KOPT-K1 (cell line): ENCODE measurements around the gene HCRT.
"Not testable (repeated sequence)": the region's sequence is repeated elsewhere in the genome, so short reads cannot be mapped to it uniquely, and the experiment has no call there.

ENCODE experiments used
- H3K27ac ChIP-seq: fragments of 200-600 bp; sonication (generic); 2 replicates; pipeline ENCODE4 v1.5.1; 2016; ENCODE audit warnings: antibody characterized with exemption, mild to moderate bottlenecking, low read depth, low read length; ENCODE audit not compliant: poor library complexity, severe bottlenecking
- H3K36me3 ChIP-seq: fragments of 200-600 bp; sonication (generic); 2 replicates; pipeline ENCODE4 v1.5.1; 2017; ENCODE audit warnings: antibody characterized with exemption, mild to moderate bottlenecking, low read length, moderate library complexity; ENCODE audit not compliant: insufficient read depth
- H3K9me3 ChIP-seq: fragments of 200-600 bp; sonication (generic); 2 replicates; pipeline ENCODE4 v1.5.1; 2017; ENCODE audit warnings: antibody characterized with exemption, low read length, mild to moderate bottlenecking; ENCODE audit not compliant: insufficient read depth, poor library complexity, severe bottlenecking

The HCRT gene

GRCh38 chr17:42174126-42174783, 11.0 kb downstream of the HCRT start:
- Histone ChIP-seq H3K9me3 (no peaks in the 10 kb centered on the region), H3K27ac (no peak overlapping the region), H3K36me3 (no peaks in the 10 kb centered on the region)

- H3K27ac ChIP-seq = no peak overlapping the region
- no peaks in the 10 kb centered on the region for H3K36me3 ChIP-seq
- H3K9me3 ChIP-seq = no peaks in the 10 kb centered on the region
Measured at GRCh38 chr17:42171831-42172230, 13.4 kb downstream of the HCRT start.

- Histone ChIP-seq H3K9me3 (no peaks in the 10 kb centered on the region), H3K27ac (no peak overlapping the region), H3K36me3 (no peaks in the 10 kb centered on the region)
Measured at GRCh38 chr17:42169351-42169750, 15.9 kb downstream of the HCRT start.

- Histone ChIP-seq H3K27ac (no peak overlapping the region), H3K9me3 (no peaks in the 10 kb centered on the region), H3K36me3 (no peaks in the 10 kb centered on the region)
Measured at GRCh38 chr17:42167807-42168206, 17.4 kb downstream of the HCRT start.

- Histone ChIP-seq H3K9me3 (no peaks in the 10 kb centered on the region), H3K36me3 (no peaks in the 10 kb centered on the region), H3K27ac (no peak overlapping the region)
Measured at GRCh38 chr17:42166196-42166763, 19.0 kb downstream of the HCRT start.

- Histone ChIP-seq H3K36me3 (no peaks in the 10 kb centered on the region), H3K9me3 (no peaks in the 10 kb centered on the region), H3K27ac (no peak overlapping the region)
Measured at GRCh38 chr17:42165751-42166150, 19.5 kb downstream of the HCRT start.

- no peaks in the 10 kb centered on the region for H3K9me3 ChIP-seq
- no peaks in the 10 kb centered on the region for H3K36me3 ChIP-seq
- no peak overlapping the region for H3K27ac ChIP-seq
Measured at GRCh38 chr17:42163696-42164407, 21.4 kb downstream of the HCRT start.

GRCh38 chr17:42163113-42163512, 22.1 kb downstream of the HCRT start:
- Histone ChIP-seq H3K9me3 (no peaks in the 10 kb centered on the region), H3K27ac (no peak overlapping the region), H3K36me3 (no peaks in the 10 kb centered on the region)

GRCh38 chr17:42160531-42160910, 24.7 kb downstream of the HCRT start:
- no peaks in the 10 kb centered on the region for H3K9me3 ChIP-seq
- H3K36me3 ChIP-seq = no peaks in the 10 kb centered on the region
- H3K27ac ChIP-seq = no peak overlapping the region

- Histone ChIP-seq H3K9me3 (no peaks in the 10 kb centered on the region), H3K27ac (no peak overlapping the region)
Measured at GRCh38 chr17:42159796-42160530, 25.3 kb downstream of the HCRT start.

GRCh38 chr17:42155614-42156045, 29.6 kb downstream of the HCRT start:
- no peaks in the 10 kb centered on the region for H3K9me3 ChIP-seq
- H3K27ac ChIP-seq = no peak overlapping the region
- H3K36me3 ChIP-seq = peaks cover 17% of the 10 kb centered on the region; the same call in 1 of the 2 replicates

More at GRCh38 chr17:42159796-42160530, 25.3 kb downstream of the HCRT start:
- no peaks in the 10 kb centered on the region for H3K36me3 ChIP-seq

GRCh38 chr17:42153919-42154742, 31.1 kb downstream of the HCRT start:
- H3K27ac ChIP-seq = peak overlapping the region; percentile 73
- H3K9me3 ChIP-seq = no peaks in the 10 kb centered on the region
- H3K36me3 ChIP-seq = peaks cover 30% of the 10 kb centered on the region; the same call in 1 of the 2 replicates

- Histone ChIP-seq H3K9me3 (no peaks in the 10 kb centered on the region), H3K36me3 (peaks cover 80% of the 10 kb centered on the region), H3K27ac (no peak overlapping the region)
Measured at GRCh38 chr17:42146911-42147607, 38.2 kb downstream of the HCRT start.

- peaks cover 76% of the 10 kb centered on the region for H3K36me3 ChIP-seq
- not testable (repeated sequence) for H3K9me3 ChIP-seq, H3K27ac ChIP-seq
Measured at GRCh38 chr17:42143138-42143537, 42.1 kb downstream of the HCRT start.
